GM04503 (cell line): ENCODE measurements around the gene STMN1.

Experiments used
- DNase-seq: peaks from one replicate; pipeline ENCODE4 v3.0.0-alpha.2; 2012; ENCODE audit warnings: low read depth

Gene STMN1

DNA sequence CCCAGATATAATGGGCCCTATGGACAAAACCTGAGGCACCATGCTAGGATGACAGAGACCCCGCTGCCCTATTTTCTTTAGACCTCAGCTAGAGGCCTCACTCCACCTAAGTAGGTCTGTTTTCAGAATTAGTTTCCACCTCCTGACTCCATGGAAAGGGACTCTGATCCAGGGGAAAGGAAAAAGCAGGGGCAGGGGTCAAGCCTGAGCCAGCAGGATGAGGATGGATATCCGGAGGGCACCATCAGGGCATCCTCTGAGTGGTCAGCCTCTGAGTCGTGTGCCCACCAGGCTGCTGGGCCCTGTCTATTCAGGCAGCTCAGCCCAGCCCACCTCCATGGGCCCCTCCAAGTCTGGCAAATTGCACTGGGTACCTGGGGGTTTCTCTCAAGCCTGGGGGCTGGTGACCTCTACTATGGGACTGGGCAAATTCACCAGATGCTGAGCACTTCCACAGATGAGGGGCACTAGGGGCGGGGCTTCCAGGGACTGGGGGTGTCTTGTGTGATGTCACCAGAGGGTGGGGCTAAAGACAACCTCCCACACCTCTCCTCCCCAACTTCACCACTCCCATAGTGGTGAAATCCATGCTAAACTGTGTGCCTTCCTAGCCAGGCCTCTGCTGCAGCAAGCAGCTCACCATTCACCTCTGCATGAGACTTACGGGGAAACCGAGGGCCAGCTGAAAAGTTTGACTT lies 36.2 kb downstream of the STMN1 start:
- no peak for DNase-seq

DNA sequence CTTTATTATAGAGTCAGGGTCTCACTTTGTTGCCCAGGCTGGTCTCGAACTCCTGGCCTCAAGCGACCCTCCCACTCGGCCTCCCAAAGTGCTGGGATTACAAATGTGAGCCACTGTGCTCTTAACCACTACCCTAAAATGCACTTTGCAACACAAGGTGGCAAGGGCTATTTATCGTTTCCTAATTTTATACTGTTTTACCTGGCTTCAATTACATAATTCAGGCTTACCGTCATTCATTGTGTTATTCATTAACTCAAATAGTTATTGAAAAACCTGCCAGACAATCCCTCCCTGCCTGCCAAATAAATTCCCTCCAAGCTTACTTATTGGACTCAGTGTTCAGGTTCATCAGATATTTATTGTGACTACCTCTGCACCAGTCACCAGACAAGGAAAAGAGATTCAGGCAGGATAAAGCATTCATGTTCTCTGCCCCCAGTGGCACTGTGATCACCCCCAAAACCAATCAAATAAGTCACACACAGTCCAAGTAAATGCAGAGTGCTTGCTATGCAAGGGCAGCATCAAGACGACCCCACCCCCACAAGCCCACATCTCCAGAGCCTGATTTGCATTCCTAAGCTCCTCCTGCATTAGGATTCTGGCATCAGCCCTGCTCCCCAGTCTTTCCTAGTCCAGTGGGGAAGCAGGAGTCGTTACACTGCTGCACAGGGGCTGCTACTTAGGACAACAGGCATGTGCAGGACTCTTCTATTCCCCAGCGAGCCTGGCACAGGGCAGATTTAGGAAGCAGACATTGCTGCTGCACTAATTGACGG lies 38.8 kb downstream of the STMN1 start:
- DNase-seq, result no peak

DNA sequence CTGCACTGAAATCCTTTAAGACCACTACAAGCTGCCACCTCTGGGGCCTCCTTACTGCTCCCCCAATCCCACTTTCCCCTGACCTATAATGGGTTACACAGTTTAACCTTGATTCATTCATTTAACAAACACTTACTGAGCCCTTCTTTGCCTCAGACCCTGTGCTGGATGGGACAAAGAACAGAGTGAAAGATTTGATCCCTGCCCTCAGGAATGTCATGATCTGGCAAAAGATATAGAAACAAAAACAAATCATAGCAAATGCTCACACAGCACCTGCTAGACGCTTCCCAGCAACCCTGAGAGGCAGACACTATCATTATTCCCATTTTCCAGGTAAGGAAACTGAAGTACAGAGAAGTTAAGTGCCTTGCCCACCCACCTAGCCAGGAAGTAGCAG lies 39.9 kb downstream of the STMN1 start:
- DNase-seq, result no peak

DNA sequence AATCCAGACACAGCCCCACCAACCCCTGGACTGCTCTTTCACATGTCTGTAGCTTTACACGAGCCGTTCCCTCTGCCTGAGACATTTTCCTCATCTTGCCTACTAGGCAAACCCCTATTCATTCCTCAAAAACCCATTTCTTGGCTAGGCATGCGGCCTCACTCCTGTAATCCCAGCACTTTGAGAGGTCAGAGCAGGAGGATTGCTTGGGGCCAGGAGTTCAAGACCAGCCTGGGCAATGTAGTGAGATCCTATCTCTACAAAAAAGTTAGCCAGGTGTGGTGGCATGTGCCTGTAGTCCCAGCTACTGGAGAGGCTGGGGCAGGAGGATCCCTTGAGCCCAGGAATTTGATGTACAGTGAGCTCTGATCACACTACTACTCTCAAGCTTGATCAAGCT lies 41.8 kb downstream of the STMN1 start:
- no peak for DNase-seq

DNA sequence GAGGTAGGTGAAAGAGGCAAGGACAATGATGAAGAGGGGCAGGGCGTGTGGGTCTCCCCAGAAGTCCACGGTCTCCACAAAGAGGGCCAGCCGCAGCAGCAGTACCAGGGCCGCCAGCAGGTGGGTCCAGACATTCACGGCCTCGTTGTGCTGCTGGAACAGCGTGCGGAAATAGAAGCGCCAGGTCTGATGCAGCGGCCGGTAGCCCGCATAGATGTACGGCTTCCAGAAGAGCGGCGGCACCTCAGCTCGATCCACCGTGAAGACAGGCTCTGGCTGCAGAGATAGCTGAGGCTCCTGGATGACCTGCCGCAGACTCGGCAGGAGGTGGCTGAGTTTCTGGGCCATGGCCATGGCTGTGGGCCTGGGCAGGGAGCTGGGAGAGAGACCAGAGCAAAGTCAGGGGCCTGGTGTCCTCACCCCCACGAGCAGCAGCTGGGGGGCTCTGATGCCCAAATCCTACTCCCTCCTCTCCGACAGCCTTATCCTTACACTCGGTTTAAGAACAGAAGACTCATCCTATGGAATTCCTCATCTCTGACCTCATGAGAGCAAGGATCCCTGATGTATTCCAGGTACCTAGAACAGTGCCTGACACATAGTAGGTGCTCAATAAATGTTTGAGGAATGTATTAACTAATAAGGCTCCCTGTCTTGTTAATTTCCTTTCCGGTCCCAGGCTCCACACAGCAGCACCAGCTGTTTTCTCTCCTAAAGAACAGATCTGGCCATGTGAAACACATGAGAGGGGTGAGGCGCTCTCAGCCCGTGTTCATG lies 42.5 kb downstream of the STMN1 start:
- DNase-seq, result no peak

DNA sequence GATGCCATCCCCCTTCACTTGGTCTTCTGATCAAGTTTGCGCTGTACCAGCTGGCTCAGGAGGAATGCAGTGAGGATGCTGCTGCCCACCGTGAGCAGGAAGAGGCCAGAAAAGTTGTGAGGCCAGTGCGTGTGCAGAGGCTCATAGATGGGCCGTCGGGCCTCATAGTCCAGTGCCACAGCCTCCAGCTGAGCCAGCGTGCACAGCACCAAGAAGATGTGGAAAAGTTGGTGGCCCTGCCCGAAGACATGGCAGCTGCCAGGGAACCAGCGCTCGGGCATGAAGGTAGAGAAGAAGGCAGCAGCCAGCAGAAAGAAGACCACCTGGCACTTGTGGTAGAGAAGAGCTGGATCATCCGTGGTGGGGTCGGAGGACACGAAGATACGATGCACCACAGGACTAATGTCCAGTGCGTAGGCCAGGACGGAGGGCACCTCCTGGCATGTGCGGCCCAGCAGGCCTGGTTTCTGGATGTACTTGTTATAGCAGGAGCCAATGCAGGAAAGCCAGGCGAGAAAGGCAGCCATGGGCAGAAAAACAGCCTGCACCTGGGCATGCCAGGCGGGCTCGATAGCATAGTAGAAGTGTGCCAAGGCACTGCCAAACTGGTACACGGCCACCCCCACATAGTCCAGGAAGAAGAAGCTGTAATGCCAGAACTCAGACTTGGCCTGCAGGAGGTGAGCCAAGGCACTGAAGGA lies 43.3 kb downstream of the STMN1 start:
- no peak for DNase-seq

DNA sequence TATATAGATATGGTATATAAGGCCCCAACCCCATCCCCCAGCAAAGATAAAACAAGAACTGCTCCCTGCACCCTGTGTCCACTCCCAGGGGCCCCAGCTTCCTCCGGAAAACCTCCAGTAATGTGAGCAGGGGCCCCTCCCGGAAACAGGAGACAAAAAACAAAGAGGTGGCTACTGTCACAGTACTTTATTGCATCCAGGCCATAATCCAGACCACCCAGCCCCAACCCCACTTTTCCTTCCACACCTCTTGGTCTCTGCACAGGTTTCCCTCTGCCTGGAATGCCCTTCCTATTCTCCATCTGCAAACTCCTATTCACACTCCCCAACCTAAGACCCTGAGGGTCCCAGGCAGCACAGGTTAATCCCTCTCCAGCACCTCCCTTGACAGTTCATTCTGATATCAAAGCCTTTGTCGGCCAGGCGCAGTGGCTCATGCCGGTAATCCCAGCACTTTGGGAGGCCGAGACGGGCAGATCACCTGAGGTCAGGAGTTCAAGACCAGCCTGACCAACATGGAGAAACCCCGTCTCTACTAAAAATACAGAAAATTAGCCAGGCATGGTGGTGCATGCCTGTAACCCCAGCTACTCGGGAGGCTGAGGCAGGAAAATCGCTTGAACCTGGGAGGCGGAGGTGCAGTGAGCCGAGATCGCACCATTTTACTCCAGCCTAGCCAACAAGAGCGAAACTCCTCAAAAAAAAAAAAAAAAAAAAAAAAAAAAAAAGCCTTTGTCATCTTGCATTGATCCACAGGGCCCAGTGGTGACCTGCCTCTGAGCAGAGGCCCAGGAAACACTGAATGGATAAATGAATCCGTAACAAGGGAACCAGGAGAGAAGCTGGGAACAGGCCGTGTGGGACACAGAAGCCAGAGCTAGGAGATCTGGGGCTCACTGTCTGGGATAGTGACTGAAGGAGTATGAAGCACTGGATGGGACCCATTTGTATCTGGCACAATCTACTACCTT lies 44.6 kb downstream of the STMN1 start:
- DNase-seq, result no peak

DNA sequence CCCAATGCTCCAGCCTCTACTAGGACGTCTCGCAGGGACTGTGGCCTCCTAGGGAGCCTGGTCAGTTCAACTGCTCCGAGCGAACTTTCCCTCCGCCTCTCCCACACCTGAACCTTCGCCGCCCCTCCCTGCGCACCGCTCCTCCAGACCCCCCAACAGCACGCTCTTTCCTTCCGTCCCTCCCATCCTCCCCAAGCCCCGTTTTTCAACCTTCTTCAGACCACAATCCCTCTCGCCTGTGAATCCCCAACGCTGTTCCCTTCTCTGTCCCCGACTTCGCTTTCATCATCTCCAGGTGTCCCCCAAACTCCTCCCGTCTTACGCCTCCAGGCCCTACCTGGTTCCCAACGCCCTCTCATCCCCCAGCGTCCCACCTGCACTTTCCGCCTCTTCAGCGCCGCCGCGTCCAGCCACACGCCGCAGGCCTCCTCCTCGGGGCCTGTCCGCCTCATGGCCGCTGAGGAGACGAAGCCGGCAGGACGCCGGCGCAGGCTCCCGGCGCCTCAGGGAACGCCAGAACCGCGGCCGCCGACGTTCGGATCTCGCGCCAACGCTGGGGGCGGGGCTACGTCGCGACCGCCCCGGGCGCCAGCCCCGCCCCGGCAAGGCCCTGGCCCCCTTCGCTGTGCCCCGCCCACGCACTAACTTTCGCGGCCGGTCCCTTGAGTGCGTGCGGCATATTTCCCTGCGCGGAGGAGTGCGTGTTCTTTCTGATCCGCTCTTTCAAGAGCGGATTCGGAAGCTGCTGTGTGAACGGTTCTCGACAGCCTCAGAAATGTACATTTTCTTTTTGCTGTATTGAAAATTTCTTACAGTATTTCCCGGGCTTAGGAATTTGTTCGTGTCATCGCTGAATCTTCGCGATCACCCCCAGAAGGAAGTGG lies 47.1 kb downstream of the STMN1 start, which contains the start of gene AUNIP:
Gene AUNIP (minus strand): TSS at position 552 of the 884 bp plus-strand sequence. CDS start 100 bp downstream, at position 452.
- DNase-seq, result peak; percentile 45

DNA sequence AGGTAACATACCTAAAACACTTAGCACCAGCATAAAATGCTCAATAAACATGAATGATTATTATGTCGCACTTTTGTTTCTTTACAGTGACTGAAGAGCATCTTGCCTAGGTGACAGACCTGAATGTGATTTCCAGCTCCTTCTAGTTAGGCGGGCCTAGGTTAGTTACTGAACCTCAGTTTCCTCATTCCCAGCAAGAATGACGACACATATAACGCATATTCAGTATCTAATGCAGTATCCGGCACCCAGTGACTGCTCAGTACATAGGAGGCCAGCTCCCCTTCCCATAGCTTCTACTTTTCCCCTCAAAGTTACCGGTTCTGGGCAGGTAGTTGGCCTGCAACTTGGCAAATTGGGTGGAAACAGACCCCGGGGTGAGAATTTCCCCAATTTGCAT lies 47.7 kb downstream of the STMN1 start:
- no peak for DNase-seq

DNA sequence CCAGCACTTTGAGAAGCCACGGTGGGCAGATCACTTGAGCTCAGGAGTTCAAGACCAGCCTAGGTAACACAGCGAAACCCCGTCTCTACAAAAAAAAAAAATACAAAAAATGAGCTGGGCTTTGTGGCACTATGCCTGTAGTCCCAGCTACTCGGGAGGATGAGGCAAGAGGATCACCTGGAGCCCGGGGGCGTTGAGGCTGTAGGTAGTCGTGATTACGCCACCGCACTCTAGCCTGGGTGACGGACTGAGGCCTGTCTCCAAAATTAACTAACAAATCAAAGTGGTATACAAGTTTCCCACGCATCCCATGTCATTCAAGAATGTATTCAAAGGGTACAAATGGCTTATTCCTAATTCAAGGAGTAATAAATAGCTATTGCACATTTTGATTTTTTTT lies 49.4 kb downstream of the STMN1 start:
- DNase-seq, result no peak

DNA sequence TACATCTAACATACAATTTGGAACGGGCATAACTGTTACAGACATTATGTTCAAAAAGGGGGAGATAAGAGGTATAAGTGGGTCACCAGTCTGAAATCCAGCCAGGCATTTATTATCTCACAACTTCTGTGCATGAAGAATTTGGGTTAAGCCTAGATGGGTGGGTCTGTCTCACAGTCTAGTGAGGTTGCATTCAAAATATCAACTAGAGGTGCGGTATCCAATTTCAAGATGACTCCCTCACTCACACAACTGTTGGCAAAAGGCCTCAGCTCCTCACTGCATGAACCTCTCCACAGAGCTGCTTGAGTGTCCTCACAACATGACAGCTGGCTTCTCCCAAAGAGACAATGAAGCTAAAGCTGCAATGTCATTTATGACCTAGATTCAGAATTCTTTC lies 51.7 kb downstream of the STMN1 start:
- DNase-seq, result no peak
